ENCODE results near the gene PLTP. TPM values are rescaled to one million over a fixed set of nuclear protein-coding genes. Genes with fewer than 3 reads are reported as not detected.

Gene PLTP
- total and polyA plus RNA-seq, 2 of the 13 experiments (the other 11 are each of a cell fraction or from before 2014, with no cell fraction given): 16.9 to 28.6 TPM

DNA sequence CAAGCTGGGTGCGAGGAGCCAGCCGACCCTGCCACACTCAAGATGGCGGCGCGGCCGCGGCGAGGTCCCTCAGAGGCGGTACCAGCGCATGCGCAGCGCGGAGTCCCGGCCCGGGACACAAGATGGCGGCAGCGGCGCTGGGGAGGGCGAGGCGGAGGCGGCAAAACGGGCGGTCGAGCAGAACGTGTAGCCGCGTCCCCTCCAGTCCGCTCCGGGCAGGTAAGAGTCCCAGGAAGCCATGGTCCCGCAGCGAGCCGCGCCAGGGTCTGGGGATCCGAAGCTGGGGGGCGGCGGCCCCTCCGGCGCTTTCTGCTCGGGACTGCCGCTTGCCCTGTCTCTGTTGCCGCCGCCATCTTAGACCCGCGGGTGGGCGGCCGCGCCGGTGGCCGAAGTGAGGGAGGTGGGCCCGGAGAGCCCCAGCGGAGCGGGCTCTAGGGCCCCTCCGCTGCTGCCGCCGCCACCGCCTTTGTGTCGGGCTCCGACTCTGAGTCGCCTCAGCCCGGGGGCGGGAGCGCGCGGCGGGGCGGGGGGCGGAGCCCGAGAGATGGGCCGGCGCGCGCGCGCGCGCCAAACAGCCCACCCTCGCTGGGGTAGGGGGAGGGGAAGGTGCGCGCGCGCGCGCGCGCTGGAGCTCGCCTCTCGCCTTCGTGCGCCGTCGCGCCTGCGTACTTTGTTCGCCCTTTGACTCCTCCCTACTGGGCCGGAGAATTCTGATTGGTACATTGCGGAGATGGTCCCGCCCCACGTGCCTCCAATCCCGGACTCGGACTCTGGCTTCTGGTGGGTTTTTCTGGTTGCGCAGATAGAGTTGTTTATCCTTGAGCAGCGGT is 22.8 kb upstream of the PLTP start, which contains the start of gene PCIF1 (continued):
- TF ChIP-seq ZNF710 (CRISPR knock-in tag; IDR thresholded peaks at IDR 0.05; ENCODE audit: borderline replicate concordance) (peak; percentile 40; the same call in 1 of the 2 replicates), ZC3H13 (CRISPR knock-in tag; IDR thresholded peaks at IDR 0.05) (peak; percentile 19; the same call in 1 of the 2 replicates), CBX2 (IDR thresholded peaks at IDR 0.05; ENCODE audit: low read depth, low read length) (no peak), CBX2 (CRISPR knock-in tag; IDR thresholded peaks at IDR 0.05; ENCODE audit: low read depth) (peak; percentile 24; the same call in 1 of the 2 replicates), ZNF234 (CRISPR knock-in tag; conservative IDR thresholded peaks at IDR 0.05) (no peak), FOSL2 (CRISPR knock-in tag; IDR thresholded peaks at IDR 0.05) (peak; percentile 49; the same call in 1 of the 2 replicates), NONO (IDR thresholded peaks at IDR 0.05) (no peak), NONO (CRISPR knock-in tag; conservative IDR thresholded peaks at IDR 0.05) (peak; percentile 99), MYC (CRISPR knock-in tag; IDR thresholded peaks at IDR 0.05; ENCODE audit: borderline replicate concordance) (peak; percentile 94), TRIM24 (CRISPR knock-in tag; IDR thresholded peaks at IDR 0.05) (no peak), FIP1L1 (IDR thresholded peaks at IDR 0.05; ENCODE audit: borderline replicate concordance, insufficient read depth, low read depth, low read length) (peak; percentile 92; the same call in 1 of the 2 replicates), ZBTB49 (CRISPR knock-in tag; IDR thresholded peaks at IDR 0.05; ENCODE audit: borderline replicate concordance) (peak; percentile 96), ZNF317 (CRISPR knock-in tag; IDR thresholded peaks at IDR 0.05) (peak; percentile 80; the same call in 1 of the 2 replicates), FOXO1 (CRISPR knock-in tag; IDR thresholded peaks at IDR 0.05) (peak; percentile 52), ZBTB7A (CRISPR knock-in tag; IDR thresholded peaks at IDR 0.05) (0 out of 2 replicates have a peak, but pooled peaks have one; percentile 44)
- TF ChIP-seq, protein P1, sequence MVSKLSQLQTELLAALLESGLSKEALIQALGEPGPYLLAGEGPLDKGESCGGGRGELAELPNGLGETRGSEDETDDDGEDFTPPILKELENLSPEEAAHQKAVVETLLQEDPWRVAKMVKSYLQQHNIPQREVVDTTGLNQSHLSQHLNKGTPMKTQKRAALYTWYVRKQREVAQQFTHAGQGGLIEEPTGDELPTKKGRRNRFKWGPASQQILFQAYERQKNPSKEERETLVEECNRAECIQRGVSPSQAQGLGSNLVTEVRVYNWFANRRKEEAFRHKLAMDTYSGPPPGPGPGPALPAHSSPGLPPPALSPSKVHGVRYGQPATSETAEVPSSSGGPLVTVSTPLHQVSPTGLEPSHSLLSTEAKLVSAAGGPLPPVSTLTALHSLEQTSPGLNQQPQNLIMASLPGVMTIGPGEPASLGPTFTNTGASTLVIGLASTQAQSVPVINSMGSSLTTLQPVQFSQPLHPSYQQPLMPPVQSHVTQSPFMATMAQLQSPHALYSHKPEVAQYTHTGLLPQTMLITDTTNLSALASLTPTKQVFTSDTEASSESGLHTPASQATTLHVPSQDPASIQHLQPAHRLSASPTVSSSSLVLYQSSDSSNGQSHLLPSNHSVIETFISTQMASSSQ (IDR thresholded peaks at IDR 0.05; ENCODE audit: low read depth): no peak
- TF ChIP-seq, protein P1 (CRISPR knock-in tag; IDR thresholded peaks at IDR 0.05; ENCODE audit: borderline replicate concordance): peak; percentile 62
- TF ChIP-seq, protein P2, sequence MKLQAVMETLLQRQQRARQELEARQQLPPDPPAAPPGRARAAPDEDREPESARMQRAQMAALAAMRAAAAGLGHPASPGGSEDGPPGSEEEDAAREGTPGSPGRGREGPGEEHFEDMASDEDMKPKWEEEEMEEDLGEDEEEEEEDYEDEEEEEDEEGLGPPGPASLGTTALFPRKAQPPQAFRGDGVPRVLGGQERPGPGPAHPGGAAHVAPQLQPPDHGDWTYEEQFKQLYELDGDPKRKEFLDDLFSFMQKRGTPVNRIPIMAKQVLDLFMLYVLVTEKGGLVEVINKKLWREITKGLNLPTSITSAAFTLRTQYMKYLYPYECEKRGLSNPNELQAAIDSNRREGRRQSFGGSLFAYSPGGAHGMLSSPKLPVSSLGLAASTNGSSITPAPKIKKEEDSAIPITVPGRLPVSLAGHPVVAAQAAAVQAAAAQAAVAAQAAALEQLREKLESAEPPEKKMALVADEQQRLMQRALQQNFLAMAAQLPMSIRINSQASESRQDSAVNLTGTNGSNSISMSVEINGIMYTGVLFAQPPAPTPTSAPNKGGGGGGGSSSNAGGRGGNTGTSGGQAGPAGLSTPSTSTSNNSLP (IDR thresholded peaks at IDR 0.05; ENCODE audit: low read depth, low read length): no peak; the same call in 1 of the 2 replicates

Measured in HepG2 (cell line).